K562 (cell line): ENCODE measurements around the gene MUCL1. TPM values are rescaled to one million over a fixed set of nuclear protein-coding genes. Genes with fewer than 3 reads are reported as not detected.

Experiments
- ATAC-seq: fragments of 200-7000 bp; cut with Tn5 transposase; 3 replicates; pipeline ENCODE4 v1.9.1; 2020; ENCODE audit warnings: moderate library complexity
- BruUV-seq: library from RNA; stranded (reverse); fragments of 400-500 nt; replicated peaks from 2 replicates; lab custom pipeline; 2021; lab: Mats Ljungman, UMichigan
- CTCF ChIA-PET: fragments of 300-600 bp; formaldehyde crosslinking; extraction: SDS; loops from one replicate; lab custom pipeline; 2021; ENCODE audit warnings: low intra/inter-chr PET ratio; lab: Yijun Ruan, JAX
- POLR2A ChIA-PET: fragments of 300-600, 350-650 bp; sonication (Branson Sonifier 250); formaldehyde crosslinking; extraction: SDS; loops from one replicate; lab custom pipeline; 2021; ENCODE audit warnings: antibody characterized with exemption, inconsistent platforms; lab: Yijun Ruan, JAX
- DNase-seq, 4 experiments: peaks; one replicate each; pipeline versions ENCODE4 v3.0.0 to v3.0.0-alpha.2; 2011 to 2018; ENCODE audit warnings: low spot score in 3 of 4, mixed read lengths in 3 of 4; ENCODE audit errors: extremely low read depth in 1 of 4
- FAIRE-seq: peaks from 2 replicates; lab custom pipeline; 2011; peaks lifted over from hg19 to GRCh38; lab: Jason Lieb, UNC
- H2AFZ ChIP-seq: 2 replicates; pipeline ENCODE4 v1.6.0; 2011; ENCODE audit warnings: low read depth, low read length, control low read depth, inconsistent platforms
- H3K27ac ChIP-seq: fragments of 200-600 bp; 3 replicates; pipeline ENCODE4 v1.8.0; 2011; ENCODE audit warnings: low read depth, mild to moderate bottlenecking, control low read depth, inconsistent platforms, low read length, moderate library complexity, mixed read lengths; ENCODE audit errors: extremely low read depth
- H3K27me3 ChIP-seq, 2 experiments: fragments of 300-600 bp in 1 of 2; 2 replicates in 1 of 2; 3 replicates in 1 of 2; pipeline versions ENCODE4 v1.6.0 to v1.8.0; 2011; ENCODE audit warnings: inconsistent platforms in 2 of 2, low read length in 2 of 2, mild to moderate bottlenecking in 1 of 2, mixed read lengths in 1 of 2, moderate library complexity in 1 of 2; ENCODE audit not compliant: control insufficient read depth in 2 of 2, insufficient read depth in 2 of 2
- H3K36me3 ChIP-seq: fragments of 300-600 bp; 3 replicates; pipeline ENCODE4 v1.8.0; 2011; ENCODE audit warnings: mild to moderate bottlenecking, low read length, inconsistent platforms; ENCODE audit not compliant: control insufficient read depth, insufficient read depth
- H3K4me1 ChIP-seq, 2 experiments: fragments of 200-600 bp in 1 of 2; replicated peaks in 1 of 2; 2 replicates in 1 of 2; 3 replicates in 1 of 2; pipeline versions ENCODE4 v1.5.1 to v1.8.0; 2011; ENCODE audit warnings: inconsistent platforms in 2 of 2, low read length in 2 of 2, mild to moderate bottlenecking in 1 of 2, mixed read lengths in 1 of 2, moderate library complexity in 1 of 2; ENCODE audit not compliant: control insufficient read depth in 2 of 2, insufficient read depth in 2 of 2
- H3K4me2 ChIP-seq: 2 replicates; pipeline ENCODE4 v1.6.1; 2011; ENCODE audit warnings: low read length, control low read depth, inconsistent platforms, mixed read lengths; ENCODE audit not compliant: insufficient read depth
- H3K4me3 ChIP-seq: fragments of 200-600 bp; sonication (generic), shearing (Covaris generic); 2 replicates; pipeline ENCODE4 v1.5.1; 2016; ENCODE audit warnings: control low read depth, inconsistent platforms
- H3K79me2 ChIP-seq: fragments of 200-600 bp; 3 replicates; pipeline ENCODE4 v1.8.0; 2011; ENCODE audit warnings: low read length, inconsistent platforms; ENCODE audit not compliant: control insufficient read depth, insufficient read depth
- H3K9ac ChIP-seq, 2 experiments: 2 replicates each; pipeline versions ENCODE4 v1.6.0 to v1.6.1; 2011; ENCODE audit warnings: low read depth in 2 of 2, low read length in 2 of 2, control low read depth in 1 of 2, inconsistent platforms in 1 of 2, mild to moderate bottlenecking in 1 of 2, mixed read lengths in 1 of 2; ENCODE audit not compliant: insufficient read depth in 1 of 2
- H3K9me1 ChIP-seq: one replicate; pipeline ENCODE4 v1.6.0; 2011; ENCODE audit warnings: inconsistent platforms, mild to moderate bottlenecking, low read length, moderate library complexity; ENCODE audit not compliant: control insufficient read depth, insufficient read depth
- H3K9me3 ChIP-seq: replicated peaks from 2 replicates; pipeline ENCODE4 v1.5.1; 2011; ENCODE audit warnings: low read depth, low read length, inconsistent platforms; ENCODE audit not compliant: control insufficient read depth, insufficient read depth
- H4K20me1 ChIP-seq: replicated peaks from 2 replicates; pipeline ENCODE4 v1.6.1; 2011; ENCODE audit warnings: low read length, inconsistent platforms, mixed read lengths; ENCODE audit not compliant: control insufficient read depth, insufficient read depth
- BACH1 ChIP-seq: fragments of 200-800 bp; sonication (Bioruptor generic); IDR thresholded peaks from 2 replicates; pipeline ENCODE4 v1.6.1; 2016; ENCODE audit warnings: missing genetic modification characterization, missing compliant biosample characterization
- DACH1 ChIP-seq: fragments of 450-650 bp; IDR thresholded peaks from 2 replicates; pipeline ENCODE4 v1.6.1; 2018; ENCODE audit not compliant: partially characterized antibody
- ELF1 ChIP-seq: fragments of 200-800 bp; sonication (Bioruptor generic); IDR thresholded peaks from 2 replicates; pipeline ENCODE4 v1.6.1; 2016; ENCODE audit warnings: missing genetic modification characterization, missing compliant biosample characterization
- ETS2 ChIP-seq: IDR thresholded peaks from 2 replicates; pipeline ENCODE4 v1.6.1; 2016; ENCODE audit warnings: borderline replicate concordance, missing genetic modification characterization, mild to moderate bottlenecking, moderate library complexity, missing compliant biosample characterization; ENCODE audit not compliant: poor library complexity, severe bottlenecking
- ETV1 ChIP-seq: fragments of 450-650 bp; conservative IDR thresholded peaks from 2 replicates; pipeline ENCODE4 v1.6.1; 2016; ENCODE audit warnings: missing genetic modification characterization, control low read depth, low read depth, missing compliant biosample characterization
- NR4A1 ChIP-seq, 2 experiments: fragments of 250-450 bp in 1 of 2; fragments of 450-650 bp in 1 of 2; sonication (Bioruptor Pico) in 1 of 2; IDR thresholded peaks; 2 replicates each; pipeline versions ENCODE4 v1.4.0 to v1.6.1; 2016 to 2020; ENCODE audit warnings: mild to moderate bottlenecking in 2 of 2, missing compliant biosample characterization in 1 of 2, missing genetic modification characterization in 1 of 2, moderate library complexity in 1 of 2
- PHB2 ChIP-seq: fragments of 450-650 bp; IDR thresholded peaks from 2 replicates; pipeline ENCODE4 v1.6.1; 2017; ENCODE audit warnings: low read depth
- PML ChIP-seq: IDR thresholded peaks from 2 replicates; pipeline ENCODE4 v1.6.1; 2012; ENCODE audit warnings: low read length, inconsistent platforms
- POLR2AphosphoS2 ChIP-seq: IDR thresholded peaks from 2 replicates; pipeline ENCODE4 v1.6.1; 2012; ENCODE audit warnings: low read length, improper control_type of control experiment
- SP1 ChIP-seq: sonication (generic); formaldehyde crosslinking; IDR thresholded peaks from 2 replicates; pipeline ENCODE4 v1.8.1; 2022; ENCODE audit warnings: mild to moderate bottlenecking, missing genetic modification reagents
- SRSF1 ChIP-seq: fragments of 200-400 bp; formaldehyde crosslinking; IDR thresholded peaks from 2 replicates; pipeline ENCODE4 v1.6.1; 2017; ENCODE audit warnings: mild to moderate bottlenecking, low read depth, low read length, moderate library complexity
- TAL1 ChIP-seq: fragments of 450-650 bp; IDR thresholded peaks from 2 replicates; pipeline ENCODE4 v1.6.1; 2016; ENCODE audit warnings: mild to moderate bottlenecking
- TCF7 ChIP-seq: sonication (generic); IDR thresholded peaks from 2 replicates; pipeline ENCODE4 v1.6.1; 2016; ENCODE audit warnings: antibody characterized with exemption, borderline replicate concordance
- YY1 ChIP-seq, 3 experiments: IDR thresholded peaks; 2 replicates each; pipeline ENCODE4 v1.6.1; 2011; ENCODE audit warnings: low read length in 2 of 3, mild to moderate bottlenecking in 2 of 3, moderate library complexity in 2 of 3, borderline replicate concordance in 1 of 3, control low read depth in 1 of 3, low read depth in 1 of 3; ENCODE audit not compliant: insufficient read depth in 3 of 3, insufficient replicate concordance in 2 of 3, control insufficient read depth in 1 of 3, insufficient read length in 1 of 3; ENCODE audit errors: extremely low read depth in 1 of 3
- ZKSCAN1 ChIP-seq: fragments of 150-350 bp; IDR thresholded peaks from 2 replicates; pipeline ENCODE4 v1.6.1; 2016; ENCODE audit warnings: low read depth, low read length
- ZKSCAN8 ChIP-seq: fragments of 200-800 bp; sonication (Bioruptor generic); IDR thresholded peaks from 2 replicates; pipeline ENCODE4 v1.6.1; 2016; ENCODE audit warnings: missing genetic modification characterization, missing compliant biosample characterization
- WGBS: fragments of 100-300 bp; shearing (Covaris generic); methylation state at CpG from one replicate; pipeline ENCODE4 v1.1.6; 2016; ENCODE audit warnings: low coverage, mixed read lengths; ENCODE audit not compliant: insufficient coverage; ENCODE audit errors: missing lambda C conversion rate; 5-methylcytosine and 5-hydroxymethylcytosine counted together
- in situ Hi-C: fragments of 300-500 bp; cut with MboI; formaldehyde crosslinking; loops from 4 replicates; pipeline ENCODE4 v1.15.0; 2018; ENCODE audit warnings: inconsistent platforms, mixed read lengths
- intact Hi-C: fragments of 100-400 bp; cut with micrococcal nuclease; formaldehyde crosslinking; loops from 2 replicates; pipeline ENCODE4 v1.14.2; 2022
- polyA plus RNA-seq, 8 experiments: library from polyadenylated mRNA; depleted of rRNA in 4 of 8; stranded (reverse) in 5 of 8; unstranded in 3 of 8; fragments of >200 nt; fragmentation: Nextera tagmentation in 2 of 8; fragmentation: Illumina TruSeq in 1 of 8; extraction: Ambion mirVana in 2 of 8; extraction: Trizol in 1 of 8; gene quantifications; 2 replicates each; pipeline versions ENCODE4 v1.2.1 to v1.2.3, GENCODE V29; 2011 to 2014; ENCODE audit warnings: inconsistent platforms in 1 of 8, missing spikeins in 1 of 8
- total RNA-seq, 7 experiments: library from RNA; depleted of rRNA in 6 of 7; stranded (reverse); fragments of >200 nt in 6 of 7; fragmentation: Illumina TruSeq in 2 of 7; extraction: Trizol in 2 of 7; gene quantifications; 2 replicates each; pipeline versions ENCODE4 v1.2.1 to v1.2.3, GENCODE V29; 2011 to 2021; ENCODE audit warnings: low replicate concordance in 1 of 7
- TF ChIP-seq, protein P1 (sequence below): sonication (generic); IDR thresholded peaks from 2 replicates; pipeline ENCODE4 v1.6.1; 2016
- TF ChIP-seq, protein P2 (sequence below): fragments of 450-650 bp; IDR thresholded peaks from 2 replicates; pipeline ENCODE4 v1.6.1; 2017; ENCODE audit warnings: mild to moderate bottlenecking, moderate library complexity
- TF ChIP-seq, protein P3 (sequence below): fragments of 250-450 bp; sonication (Bioruptor Pico); IDR thresholded peaks from 2 replicates; pipeline ENCODE4 v1.9.0; 2021; ENCODE audit warnings: mild to moderate bottlenecking, inconsistent platforms

MUCL1 gene
- total and polyA plus RNA-seq, 9 of the 15 experiments (the other 6 are each of a cell fraction or from before 2014, with no cell fraction given) = not detected

DNA sequence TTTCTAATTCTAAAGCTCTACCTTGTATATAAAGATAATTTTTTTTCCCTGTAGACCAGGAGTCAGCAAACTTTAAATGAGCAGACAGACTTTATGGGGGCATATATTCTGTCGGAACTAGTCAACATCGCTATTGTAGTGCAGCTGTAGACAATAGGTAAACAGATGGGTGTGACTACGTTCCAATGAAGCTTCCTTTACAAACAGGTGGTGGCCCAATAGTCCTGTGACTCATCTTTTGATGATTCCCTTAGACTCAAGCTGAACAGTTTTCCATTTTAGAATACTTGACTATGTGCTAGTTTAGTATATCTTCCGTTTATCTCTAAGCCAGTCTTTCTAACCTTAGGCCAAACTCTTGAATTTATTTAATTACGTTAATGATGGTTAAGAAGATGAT lies 16.3 kb downstream of the MUCL1 start:
- TF ChIP-seq PML (no peak), SRSF1 (no peak), ELF1 (tag) (no peak), ETV1 (tag) (no peak), ETS2 (tag) (no peak), POLR2AphosphoS2 (no peak), YY1 (IDR thresholded peaks at IDR 0.05; ENCODE audit: borderline replicate concordance in 1 of 3, control insufficient read depth in 1 of 3, extremely low read depth in 1 of 3, insufficient read depth in 3 of 3, insufficient read length in 1 of 3, insufficient replicate concordance in 2 of 3, low read depth in 1 of 3, low read length in 2 of 3) (no peak), NR4A1 (CRISPR knock-in tag; IDR thresholded peaks at IDR 0.05) (no peak), NR4A1 (tag; IDR thresholded peaks at IDR 0.05) (no peak), BACH1 (tag) (no peak), TAL1 (no peak), ZKSCAN8 (CRISPR knock-in tag) (no peak), ZKSCAN1 (no peak), PHB2 (no peak), SP1 (CRISPR knock-in tag) (no peak), TCF7 (no peak), DACH1 (no peak)
- TF ChIP-seq, protein P1, sequence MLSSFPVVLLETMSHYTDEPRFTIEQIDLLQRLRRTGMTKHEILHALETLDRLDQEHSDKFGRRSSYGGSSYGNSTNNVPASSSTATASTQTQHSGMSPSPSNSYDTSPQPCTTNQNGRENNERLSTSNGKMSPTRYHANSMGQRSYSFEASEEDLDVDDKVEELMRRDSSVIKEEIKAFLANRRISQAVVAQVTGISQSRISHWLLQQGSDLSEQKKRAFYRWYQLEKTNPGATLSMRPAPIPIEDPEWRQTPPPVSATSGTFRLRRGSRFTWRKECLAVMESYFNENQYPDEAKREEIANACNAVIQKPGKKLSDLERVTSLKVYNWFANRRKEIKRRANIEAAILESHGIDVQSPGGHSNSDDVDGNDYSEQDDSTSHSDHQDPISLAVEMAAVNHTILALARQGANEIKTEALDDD = no peak
- TF ChIP-seq, protein P2, sequence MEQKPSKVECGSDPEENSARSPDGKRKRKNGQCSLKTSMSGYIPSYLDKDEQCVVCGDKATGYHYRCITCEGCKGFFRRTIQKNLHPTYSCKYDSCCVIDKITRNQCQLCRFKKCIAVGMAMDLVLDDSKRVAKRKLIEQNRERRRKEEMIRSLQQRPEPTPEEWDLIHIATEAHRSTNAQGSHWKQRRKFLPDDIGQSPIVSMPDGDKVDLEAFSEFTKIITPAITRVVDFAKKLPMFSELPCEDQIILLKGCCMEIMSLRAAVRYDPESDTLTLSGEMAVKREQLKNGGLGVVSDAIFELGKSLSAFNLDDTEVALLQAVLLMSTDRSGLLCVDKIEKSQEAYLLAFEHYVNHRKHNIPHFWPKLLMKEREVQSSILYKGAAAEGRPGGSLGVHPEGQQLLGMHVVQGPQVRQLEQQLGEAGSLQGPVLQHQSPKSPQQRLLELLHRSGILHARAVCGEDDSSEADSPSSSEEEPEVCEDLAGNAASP = no peak
- TF ChIP-seq, protein P3, sequence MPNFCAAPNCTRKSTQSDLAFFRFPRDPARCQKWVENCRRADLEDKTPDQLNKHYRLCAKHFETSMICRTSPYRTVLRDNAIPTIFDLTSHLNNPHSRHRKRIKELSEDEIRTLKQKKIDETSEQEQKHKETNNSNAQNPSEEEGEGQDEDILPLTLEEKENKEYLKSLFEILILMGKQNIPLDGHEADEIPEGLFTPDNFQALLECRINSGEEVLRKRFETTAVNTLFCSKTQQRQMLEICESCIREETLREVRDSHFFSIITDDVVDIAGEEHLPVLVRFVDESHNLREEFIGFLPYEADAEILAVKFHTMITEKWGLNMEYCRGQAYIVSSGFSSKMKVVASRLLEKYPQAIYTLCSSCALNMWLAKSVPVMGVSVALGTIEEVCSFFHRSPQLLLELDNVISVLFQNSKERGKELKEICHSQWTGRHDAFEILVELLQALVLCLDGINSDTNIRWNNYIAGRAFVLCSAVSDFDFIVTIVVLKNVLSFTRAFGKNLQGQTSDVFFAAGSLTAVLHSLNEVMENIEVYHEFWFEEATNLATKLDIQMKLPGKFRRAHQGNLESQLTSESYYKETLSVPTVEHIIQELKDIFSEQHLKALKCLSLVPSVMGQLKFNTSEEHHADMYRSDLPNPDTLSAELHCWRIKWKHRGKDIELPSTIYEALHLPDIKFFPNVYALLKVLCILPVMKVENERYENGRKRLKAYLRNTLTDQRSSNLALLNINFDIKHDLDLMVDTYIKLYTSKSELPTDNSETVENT (CRISPR knock-in tag) = no peak
- TF ChIP-seq, all 486 proteins: peak for 0
- CTCF ChIA-PET = no interaction called here
- intact Hi-C loops = no loop called here
- no TSS peak for BruUV-seq
- no peak overlapping the region for H3K27ac ChIP-seq
- no peak for FAIRE-seq
- no peaks in the 10 kb centered on the region for H3K27me3 ChIP-seq
- no peaks in the 10 kb centered on the region for H3K36me3 ChIP-seq
- no peaks in the 10 kb centered on the region for H3K9me1 ChIP-seq
- DNase-seq = no peak
- ATAC-seq = no peak
- no peaks in the 10 kb centered on the region for H3K4me1 ChIP-seq
- in situ Hi-C loops = no loop called here
- no peak overlapping the region for H3K4me2 ChIP-seq
- H3K9ac ChIP-seq = no peak overlapping the region
- no peak overlapping the region for H2AFZ ChIP-seq
- no peaks in the 10 kb centered on the region for H4K20me1 ChIP-seq
- WGBS = 1% methylated on average over 5 of the region's 5 CpGs
- POLR2A ChIA-PET = interaction anchor here (0.7 to 0.9 kb wide), 3 partner anchors 46 to 1374 kb away, joined by 3 to 4 read pairs (median 3); no protein-coding TSS in a partner anchor
- no peak overlapping the region for H3K4me3 ChIP-seq
- H3K9me3 ChIP-seq = no peaks in the 10 kb centered on the region
- no peaks in the 10 kb centered on the region for H3K79me2 ChIP-seq
